RWPE2 (cell line): ENCODE results near the gene ZMAT2.

ENCODE experiments used
- ATAC-seq: fragments of 200-7000 bp; cut with Tn5 transposase; 3 replicates; pipeline ENCODE4 v1.9.1; 2021; ENCODE audit warnings: low read depth
- DNase-seq: peaks from one replicate; pipeline ENCODE4 v3.0.0-alpha.2; 2020; ENCODE audit warnings: low spot score
- H3K27ac ChIP-seq: fragments of 450-650 bp; 2 replicates; pipeline ENCODE4 v1.5.1; 2017; ENCODE audit warnings: mild to moderate bottlenecking; ENCODE audit not compliant: poor library complexity, severe bottlenecking
- H3K27me3 ChIP-seq: fragments of 250-450 bp; sonication (Bioruptor Pico); 2 replicates; pipeline ENCODE4 v1.5.1; 2021; ENCODE audit warnings: mild to moderate bottlenecking, moderate library complexity; ENCODE audit not compliant: insufficient read depth, poor library complexity, severe bottlenecking
- H3K36me3 ChIP-seq: fragments of 250-450 bp; sonication (Bioruptor Pico); 2 replicates; pipeline ENCODE4 v1.5.1; 2020; ENCODE audit warnings: low read depth, mild to moderate bottlenecking, moderate library complexity
- H3K4me1 ChIP-seq: fragments of 250-450 bp; sonication (Bioruptor Pico); 2 replicates; pipeline ENCODE4 v1.5.1; 2021; ENCODE audit warnings: mild to moderate bottlenecking, moderate library complexity; ENCODE audit not compliant: insufficient read depth, poor library complexity, severe bottlenecking
- H3K4me3 ChIP-seq: fragments of 250-450 bp; sonication (Bioruptor Pico); 2 replicates; pipeline ENCODE4 v1.5.1; 2021; ENCODE audit warnings: mild to moderate bottlenecking, moderate library complexity; ENCODE audit not compliant: severe bottlenecking
- H3K9me3 ChIP-seq: fragments of 250-450 bp; sonication (Bioruptor Pico); 2 replicates; pipeline ENCODE4 v1.5.1; 2021; ENCODE audit warnings: mild to moderate bottlenecking, moderate library complexity; ENCODE audit not compliant: severe bottlenecking
- CTCF ChIP-seq: fragments of 450-650 bp; IDR thresholded peaks from one replicate; pipeline ENCODE4 v1.5.1; 2017; ENCODE audit warnings: mild to moderate bottlenecking, moderate library complexity; ENCODE audit not compliant: poor library complexity, severe bottlenecking

Gene ZMAT2

GRCh38 chr5:140671472-140672125 lies 28.6 kb upstream of the ZMAT2 start:
- DNase-seq (no peak), ATAC-seq (peak; percentile 11; the same call in 1 of the 3 replicates)
- TF ChIP-seq CTCF = no peak
- H3K27ac ChIP-seq = no peak overlapping the region
- no peak overlapping the region for H3K4me3 ChIP-seq
- H3K9me3 ChIP-seq = no peaks in the 10 kb centered on the region
- H3K36me3 ChIP-seq = peaks cover 86% of the 10 kb centered on the region
- peaks cover under 1% of the 10 kb centered on the region for H3K4me1 ChIP-seq
- no peaks in the 10 kb centered on the region for H3K27me3 ChIP-seq

- DNase-seq (peak; percentile 68), ATAC-seq (no peak)
- Histone ChIP-seq H3K4me3 (no peak overlapping the region), H3K27me3 (no peaks in the 10 kb centered on the region), H3K36me3 (peaks cover 86% of the 10 kb centered on the region), H3K9me3 (no peaks in the 10 kb centered on the region), H3K27ac (no peak overlapping the region), H3K4me1 (no peaks in the 10 kb centered on the region)
- TF ChIP-seq CTCF = no peak
Observed at GRCh38 chr5:140672455-140673186, 27.6 kb upstream of the ZMAT2 start.

- Histone ChIP-seq H3K27ac (no peak within 1 kb of the TSS), H3K27me3 (no peaks in the 10 kb centered on the region), H3K9me3 (no peaks in the 10 kb centered on the region), H3K36me3 (peaks cover 86% of the 10 kb centered on the region), H3K4me3 (no peak within 1 kb of the TSS), H3K4me1 (no peaks in the 10 kb centered on the region)
- DNase-seq (peak; percentile 71), ATAC-seq (no peak; the same call in 2 of the 3 replicates)
- no peak for TF ChIP-seq CTCF
Observed at GRCh38 chr5:140673187-140673976, 26.9 kb upstream of the ZMAT2 start, which contains the start of gene DND1. Gene DND1 (minus strand): TSS chr5:140673576. CDS start chr5:140673542, 34 bp downstream.

GRCh38 chr5:140674211-140674610 lies 26.0 kb upstream of the ZMAT2 start:
- no peak overlapping the region for H3K27ac ChIP-seq
- ATAC-seq = peak; percentile 28
- no peak overlapping the region for H3K4me3 ChIP-seq
- H3K36me3 ChIP-seq = peaks cover 84% of the 10 kb centered on the region
- no peaks in the 10 kb centered on the region for H3K27me3 ChIP-seq
- no peak for DNase-seq
- H3K4me1 ChIP-seq = no peaks in the 10 kb centered on the region
- no peaks in the 10 kb centered on the region for H3K9me3 ChIP-seq
- TF ChIP-seq CTCF = no peak
